NCI-H2196 treated with DMSO at 0.1 percent for 48 hours (cell line): ENCODE data around the gene ALDOC.

Experiments
- DNase-seq: peaks from one replicate; lab custom pipeline; 2025; ENCODE audit not compliant: unreplicated experiment; lab: John Stamatoyannopoulos, UW

The ALDOC gene

DNA sequence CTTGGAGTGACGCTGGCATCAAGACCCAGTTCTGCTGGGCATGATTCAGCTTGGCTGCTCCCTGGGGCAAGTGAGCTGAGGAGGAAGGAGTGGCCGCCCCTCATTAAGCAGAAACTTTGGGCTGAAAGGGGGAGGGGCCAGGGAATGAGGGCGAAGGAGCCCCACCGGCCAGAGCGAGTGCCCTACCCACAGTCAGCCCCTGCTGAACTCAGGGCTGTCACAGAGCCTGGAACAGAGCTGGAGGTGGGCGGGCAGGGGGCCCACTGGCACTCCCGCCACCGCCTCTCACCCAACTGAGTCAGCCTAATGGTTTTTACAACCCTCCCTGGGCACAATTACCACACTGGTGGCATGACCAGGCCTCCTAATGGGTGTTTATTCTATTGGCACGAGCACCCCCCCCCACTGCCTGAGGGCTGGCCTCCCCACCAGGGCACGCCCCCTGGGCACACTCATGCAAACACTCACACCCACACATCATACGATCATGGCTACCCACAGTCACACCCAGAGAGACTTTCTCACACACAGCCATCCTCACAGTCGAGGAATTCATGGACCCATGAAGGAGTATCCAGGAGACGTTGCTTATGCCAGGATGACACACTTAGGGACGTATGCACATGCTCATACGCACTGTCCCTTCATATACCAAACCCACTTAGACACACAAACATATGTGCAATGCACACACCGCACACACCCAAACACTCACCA, 43.4 kb downstream of the ALDOC start:
- DNase-seq: no peak

DNA sequence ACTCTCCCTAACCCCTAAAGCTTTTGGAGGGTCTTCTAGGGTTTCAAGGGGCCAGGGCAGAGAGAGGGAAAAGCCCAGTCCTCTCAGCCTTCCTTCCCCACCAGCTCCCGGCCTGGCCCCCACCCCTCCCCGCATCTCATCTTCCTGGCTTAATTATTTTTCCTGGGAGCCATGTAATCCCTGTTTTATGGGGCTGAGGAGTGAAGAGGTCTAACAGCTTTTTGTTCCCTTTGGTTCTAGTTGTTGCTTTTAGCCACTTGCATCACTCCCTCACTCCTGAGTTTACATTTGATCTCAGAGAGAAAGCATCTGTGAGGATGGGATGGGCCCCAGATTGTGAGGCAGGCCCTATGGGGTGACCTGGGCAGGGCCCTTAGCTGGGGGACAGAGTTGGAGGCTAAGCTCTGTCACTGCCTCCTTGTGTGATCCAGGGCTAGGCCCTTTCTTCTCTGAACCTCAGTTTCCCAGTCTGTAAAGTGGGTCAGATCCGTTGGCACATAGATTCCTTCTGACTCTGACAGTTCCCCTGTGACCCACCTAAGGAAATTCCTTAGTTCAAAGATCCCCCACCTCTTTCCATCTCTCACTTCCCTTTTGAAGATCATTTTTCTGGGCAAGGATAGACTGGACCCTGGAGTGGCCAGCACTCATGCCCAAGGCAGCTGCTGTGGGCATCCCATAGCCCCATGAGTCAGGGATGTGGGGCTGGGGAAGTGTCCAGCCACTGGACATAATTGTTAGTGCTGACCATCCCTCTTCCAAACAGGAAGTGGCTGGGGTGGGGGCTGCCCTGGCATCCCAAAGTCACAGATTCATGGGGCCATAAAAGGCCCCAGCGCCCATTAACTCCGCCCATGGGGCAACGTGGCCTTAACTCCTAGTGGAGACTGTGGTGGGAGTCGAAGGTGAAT, 44.4 kb downstream of the ALDOC start:
- DNase-seq: no peak

DNA sequence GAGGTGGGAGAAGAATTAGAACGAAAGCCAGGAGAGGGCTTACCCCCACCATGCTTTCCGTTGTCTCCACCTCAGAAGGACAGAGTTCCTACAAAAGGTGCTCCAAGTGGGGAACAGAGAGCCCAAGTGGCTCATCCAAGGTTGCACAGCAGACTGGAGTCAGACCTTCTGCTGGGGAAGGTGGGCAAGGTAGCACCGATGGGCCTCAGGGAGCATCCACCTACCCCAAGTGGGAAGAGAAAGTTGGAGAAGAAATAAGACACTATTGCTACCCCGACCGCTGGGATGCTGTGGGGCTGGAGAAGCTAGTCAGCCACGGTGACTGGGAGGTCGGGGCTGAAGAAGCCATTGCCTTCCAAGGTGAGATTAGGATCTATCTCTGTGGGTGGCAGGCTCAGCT, 45.8 kb downstream of the ALDOC start:
- no peak for DNase-seq

DNA sequence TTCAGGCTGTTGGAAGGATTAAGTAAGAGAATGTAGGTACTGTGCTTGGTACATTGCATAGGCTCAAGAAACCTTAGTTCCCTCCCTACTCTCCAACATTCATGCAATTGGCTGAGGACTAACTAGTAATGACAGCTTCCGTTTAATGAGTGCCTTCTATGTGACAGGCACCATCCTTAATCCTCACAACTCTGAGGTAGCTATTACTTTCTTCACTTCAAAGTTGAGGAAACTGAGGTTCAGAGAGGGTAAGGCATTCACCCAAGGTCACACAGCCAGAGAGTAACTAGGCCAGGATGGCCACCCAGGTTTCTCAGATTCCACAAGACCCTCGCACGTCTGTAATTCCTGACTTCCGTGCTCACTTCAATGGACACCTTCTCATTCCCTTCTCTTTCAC, 46.4 kb downstream of the ALDOC start:
- DNase-seq: no peak

DNA sequence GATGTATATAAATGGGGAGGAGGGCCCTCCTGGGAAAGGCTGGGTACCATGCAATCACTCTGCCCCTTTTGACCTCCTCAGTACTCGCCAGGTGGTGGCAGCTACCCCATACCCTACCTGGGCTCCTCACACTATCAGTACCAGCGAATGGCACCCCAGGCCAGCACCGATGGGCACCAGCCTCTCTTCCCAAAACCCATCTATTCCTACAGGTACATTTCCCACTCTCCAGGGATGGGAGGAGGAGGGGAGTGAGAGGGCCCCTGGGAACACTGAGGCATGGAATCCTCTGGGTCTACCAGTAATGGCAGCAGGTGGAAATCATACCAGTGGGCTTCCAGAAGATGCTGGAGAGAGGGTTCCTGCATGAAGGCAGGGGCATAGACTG, 47.7 kb downstream of the ALDOC start:
- DNase-seq: no peak

DNA sequence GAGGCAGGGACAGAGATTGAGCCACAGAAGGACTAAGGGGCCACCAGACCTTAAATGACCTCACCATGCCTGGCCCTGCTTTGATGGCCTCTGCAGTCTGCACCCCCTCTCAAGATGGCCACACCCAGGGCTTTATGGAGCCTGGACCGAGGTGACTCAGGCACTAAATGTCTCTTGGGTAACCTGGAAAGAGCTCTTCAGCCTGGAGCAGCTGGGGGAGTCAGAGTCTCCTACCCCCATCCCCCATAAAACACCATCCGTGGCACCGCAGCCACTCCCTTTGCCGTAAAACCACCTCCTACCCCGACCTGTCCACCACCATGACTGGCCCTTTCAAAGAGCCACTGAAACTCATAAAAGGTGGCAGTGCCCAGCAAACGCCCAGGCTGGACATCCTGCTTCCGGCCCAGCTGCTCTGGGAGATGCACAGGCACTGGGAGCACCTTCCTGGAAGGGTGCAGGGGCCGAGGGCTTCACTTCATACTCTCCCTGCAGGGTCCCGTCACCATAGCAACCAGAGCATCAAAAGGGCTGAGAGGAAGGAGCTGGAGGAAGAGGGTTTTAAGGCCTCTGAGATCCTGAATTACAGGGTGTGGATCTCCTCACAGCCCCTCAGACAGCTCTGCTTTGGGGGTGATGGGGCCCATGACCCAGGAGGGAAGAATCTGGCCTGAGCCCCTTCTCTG, 48.2 kb downstream of the ALDOC start:
- no peak for DNase-seq

DNA sequence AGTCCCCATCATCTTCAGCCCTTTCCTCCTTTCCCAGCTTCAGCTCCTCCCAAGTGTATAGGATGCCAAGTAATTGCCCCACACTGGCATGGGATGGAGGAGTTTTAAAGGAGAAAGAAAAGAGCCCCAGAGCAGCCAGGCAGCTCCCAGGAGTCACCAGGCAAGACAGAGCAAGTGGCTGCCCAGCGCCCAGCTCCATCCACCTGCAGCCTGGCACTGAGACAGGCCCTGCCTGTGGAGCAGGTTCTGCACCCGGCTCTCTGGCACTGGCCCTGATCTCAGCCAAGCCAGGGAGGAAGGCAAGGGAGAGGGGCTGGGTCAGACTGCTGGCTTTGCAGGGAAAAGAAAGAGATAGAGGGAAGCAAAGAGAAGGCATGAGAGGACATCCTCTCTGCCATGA, 48.8 kb downstream of the ALDOC start:
- DNase-seq: no peak

DNA sequence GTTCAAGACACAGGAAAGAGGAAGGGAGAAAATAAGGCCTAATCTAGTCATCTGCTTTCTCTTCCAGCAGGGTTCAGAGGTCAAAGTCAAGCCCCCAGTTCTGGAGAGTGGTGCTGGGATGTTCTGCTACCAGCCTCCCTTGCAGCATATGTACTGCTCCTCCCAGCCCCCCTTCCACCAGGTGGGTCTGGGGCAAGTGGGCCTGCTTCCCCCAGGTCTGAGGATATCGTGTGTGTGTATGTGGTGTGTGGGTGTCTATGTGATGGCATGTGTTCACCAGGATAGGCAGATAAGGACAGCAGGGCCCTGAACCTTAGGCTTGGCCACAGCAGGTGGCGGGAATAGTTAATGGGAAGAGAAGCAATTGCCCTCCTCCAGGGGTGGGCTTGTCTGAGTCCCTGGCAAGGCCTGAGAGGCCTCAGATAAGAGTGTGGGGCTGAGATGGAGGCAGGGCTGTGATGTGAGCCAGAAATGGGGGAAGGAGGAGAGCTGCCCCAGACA, 49.5 kb downstream of the ALDOC start:
- no peak for DNase-seq

DNA sequence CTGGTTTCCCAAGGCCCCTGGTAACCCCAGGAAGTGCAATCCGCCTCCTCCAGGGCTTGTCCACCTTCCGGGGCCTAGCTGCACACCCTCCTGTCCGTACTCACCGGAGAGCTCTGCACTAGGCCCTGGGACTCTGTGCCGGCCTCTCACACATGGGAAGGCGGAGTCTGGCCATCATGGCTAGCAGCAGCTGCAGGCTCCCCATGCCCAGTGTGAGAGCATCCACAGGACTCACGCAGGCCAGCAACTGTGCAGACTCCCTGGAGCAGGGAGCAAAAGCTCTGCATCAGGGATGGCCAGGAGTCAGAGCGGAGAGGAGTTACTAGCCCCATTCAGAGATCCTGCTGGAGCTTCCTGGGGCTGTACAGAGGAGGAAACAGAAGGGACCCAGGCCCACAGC, 50.3 kb downstream of the ALDOC start:
- DNase-seq: no peak

DNA sequence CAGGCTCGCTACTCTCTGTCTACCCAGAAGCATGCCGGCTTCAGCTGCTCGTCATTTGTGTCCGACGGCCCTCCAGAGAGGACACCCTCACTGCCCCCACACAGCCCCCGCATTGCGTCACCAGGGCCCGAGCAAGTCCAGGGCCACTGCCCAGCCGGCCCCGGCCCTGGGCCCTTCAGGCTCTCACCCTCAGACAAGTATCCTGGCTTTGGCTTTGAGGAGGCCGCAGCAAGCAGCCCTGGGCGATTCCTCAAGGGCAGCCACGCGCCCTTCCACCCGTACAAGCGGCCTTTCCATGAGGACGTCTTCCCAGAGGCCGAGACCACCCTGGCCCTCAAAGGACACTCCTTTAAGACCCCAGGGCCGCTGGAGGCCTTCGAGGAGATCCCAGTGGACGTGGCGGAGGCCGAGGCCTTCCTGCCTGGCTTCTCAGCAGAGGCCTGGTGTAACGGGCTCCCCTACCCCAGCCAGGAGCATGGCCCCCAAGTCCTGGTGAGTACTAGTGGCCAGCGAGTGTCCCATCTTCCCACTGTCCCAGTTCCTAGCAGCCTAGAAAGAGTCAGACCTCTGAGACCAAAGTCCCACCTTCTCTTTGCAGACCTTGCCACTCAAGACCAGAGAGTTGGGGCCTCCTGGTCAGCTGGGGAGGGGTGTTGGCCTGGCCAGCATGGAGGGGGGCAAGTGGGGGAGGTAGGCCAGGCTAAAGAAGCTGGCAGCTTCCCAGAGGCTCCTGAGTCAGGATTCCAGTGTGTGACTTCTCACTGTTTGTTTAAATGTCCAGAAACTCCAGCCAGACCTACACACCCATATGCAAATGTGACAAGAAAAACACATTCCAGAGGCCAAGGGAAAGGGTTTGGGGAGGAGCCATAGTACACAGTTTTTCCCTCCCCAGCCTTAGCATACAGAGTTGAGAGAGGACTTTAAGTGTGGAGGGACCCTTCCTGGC, 51.9 kb downstream of the ALDOC start:
- no peak for DNase-seq

DNA sequence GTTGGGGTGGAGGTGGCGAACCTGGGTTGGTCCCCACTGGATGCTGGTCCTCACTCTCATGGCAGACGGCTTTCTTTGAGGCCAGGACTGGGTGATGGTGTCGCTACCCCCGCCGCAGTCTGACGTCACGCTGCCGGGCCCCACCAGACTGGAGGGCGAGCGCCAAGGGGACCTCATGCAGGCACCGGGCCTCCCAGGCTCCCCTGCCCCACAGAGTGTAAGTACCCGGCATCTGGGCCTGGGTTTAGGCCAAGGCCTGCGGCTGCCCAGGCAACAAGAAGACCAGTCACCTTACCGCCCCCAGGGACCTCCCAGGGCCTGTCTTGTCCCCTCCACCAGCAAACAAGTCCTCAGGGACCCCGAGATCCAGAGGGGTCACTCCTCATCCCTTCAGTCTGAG, 52.8 kb downstream of the ALDOC start:
- DNase-seq: no peak

DNA sequence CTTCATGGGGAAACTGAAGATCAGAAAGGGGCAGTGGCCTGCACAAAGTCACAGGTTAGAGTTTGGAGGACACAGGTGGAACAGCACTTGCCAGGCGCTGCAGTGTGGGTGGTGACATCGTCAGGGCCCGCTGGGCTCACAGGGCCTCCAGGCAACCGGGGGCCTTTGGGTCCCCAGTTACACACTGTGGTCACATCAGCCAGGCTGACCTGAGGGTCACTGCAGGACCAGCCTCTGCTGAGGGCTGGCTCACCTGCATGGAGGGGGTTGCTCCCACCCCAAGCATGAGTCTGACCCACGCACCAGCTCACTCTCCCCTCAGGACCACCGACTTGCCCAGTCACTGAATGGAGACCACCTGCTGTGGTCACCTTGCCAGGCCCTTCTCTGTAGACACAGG, 53.5 kb downstream of the ALDOC start:
- DNase-seq: no peak
